NCI-H2029 treated with DMSO at 0.1 percent for 48 hours (cell line): Measurements from ENCODE around the gene SIK2.
A peak's percentile ranks its signal among the peaks of the same experiment; 100 is the strongest.

Experiments used
- DNase-seq: peaks from one replicate; lab custom pipeline; 2025; lab: John Stamatoyannopoulos, UW

SIK2 gene

GRCh38 chr11:111601979-111602864 lies at the start of gene SIK2:
TSS of gene SIK2 (plus strand) at chr11:111602449. CDS start at chr11:111602564, 115 bp downstream.
- DNase-seq: peak; percentile 82

- no peak for DNase-seq
Measured at GRCh38 chr11:111554532-111554931, 47.7 kb upstream of the SIK2 start.

DNA sequence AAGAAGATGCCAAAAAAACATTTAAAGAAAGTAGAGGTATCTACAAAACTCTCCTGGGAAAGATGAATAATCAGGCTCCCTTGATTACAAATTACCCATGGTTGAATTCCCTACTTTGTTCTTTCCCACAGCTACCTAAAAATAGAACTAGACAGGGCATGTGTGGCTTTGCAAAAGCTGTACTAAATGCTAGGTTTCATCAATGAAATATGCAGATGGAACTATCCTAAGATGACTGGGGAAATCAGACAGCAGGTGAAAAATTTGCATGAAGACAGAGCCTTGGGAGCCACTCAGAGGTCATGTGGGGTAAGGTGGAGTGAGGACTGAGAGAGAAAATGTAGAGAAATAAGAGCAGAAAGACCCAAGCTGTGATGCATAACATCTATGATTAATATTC lies 47.0 kb upstream of the SIK2 start:
- DNase-seq: no peak

DNA sequence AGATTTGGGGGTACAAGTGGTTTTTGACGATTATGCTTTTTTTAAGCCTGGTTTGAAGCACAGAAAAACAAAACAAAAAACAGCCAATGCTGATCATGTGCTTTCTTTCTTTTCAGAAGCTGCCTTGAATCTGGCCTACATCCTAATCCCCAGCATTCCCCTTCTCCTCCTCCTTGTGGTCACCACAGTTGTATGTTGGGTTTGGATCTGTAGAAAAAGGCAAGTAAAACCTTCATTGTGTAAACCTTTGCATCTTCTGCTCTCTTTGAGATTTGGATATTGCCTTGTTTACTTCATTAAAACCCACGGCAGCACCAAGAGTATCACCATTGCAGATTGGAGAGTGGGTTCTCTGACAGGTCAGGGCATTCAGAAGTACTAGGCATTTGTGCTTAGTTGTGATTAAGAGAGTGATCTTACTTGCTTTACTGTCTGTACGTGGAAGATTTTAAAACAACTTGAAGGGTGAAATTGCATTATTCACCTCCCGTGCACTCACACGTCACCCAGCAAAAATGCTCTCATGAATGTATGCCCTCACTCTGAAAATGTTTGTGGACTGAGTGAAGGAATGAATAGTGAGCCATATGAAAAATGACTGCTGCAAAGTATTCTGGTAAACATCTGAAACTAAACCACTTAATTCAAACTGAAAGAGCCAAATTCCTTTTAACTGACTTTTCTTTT lies 44.7 kb upstream of the SIK2 start:
- DNase-seq: no peak

DNA sequence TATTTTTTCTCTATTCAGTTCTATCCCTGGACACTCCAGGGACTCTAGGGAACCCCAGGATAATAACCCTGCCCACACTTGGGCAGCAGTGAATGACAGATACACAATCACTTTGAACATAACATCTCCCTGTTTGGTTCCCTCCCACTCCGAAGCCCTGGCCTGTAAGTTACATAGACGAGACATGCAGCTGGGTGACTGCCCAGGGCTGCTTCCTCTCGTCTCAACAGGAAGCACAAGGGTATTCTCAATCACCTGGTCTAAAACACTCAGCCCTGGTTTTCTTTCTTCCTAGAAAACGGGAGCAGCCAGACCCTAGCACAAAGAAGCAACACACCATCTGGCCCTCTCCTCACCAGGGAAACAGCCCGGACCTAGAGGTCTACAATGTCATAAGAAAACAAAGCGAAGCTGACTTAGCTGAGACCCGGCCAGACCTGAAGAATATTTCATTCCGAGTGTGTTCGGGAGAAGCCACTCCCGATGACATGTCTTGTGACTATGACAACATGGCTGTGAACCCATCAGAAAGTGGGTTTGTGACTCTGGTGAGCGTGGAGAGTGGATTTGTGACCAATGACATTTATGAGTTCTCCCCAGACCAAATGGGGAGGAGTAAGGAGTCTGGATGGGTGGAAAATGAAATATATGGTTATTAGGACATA lies 42.3 kb upstream of the SIK2 start:
- DNase-seq: no peak

DNA sequence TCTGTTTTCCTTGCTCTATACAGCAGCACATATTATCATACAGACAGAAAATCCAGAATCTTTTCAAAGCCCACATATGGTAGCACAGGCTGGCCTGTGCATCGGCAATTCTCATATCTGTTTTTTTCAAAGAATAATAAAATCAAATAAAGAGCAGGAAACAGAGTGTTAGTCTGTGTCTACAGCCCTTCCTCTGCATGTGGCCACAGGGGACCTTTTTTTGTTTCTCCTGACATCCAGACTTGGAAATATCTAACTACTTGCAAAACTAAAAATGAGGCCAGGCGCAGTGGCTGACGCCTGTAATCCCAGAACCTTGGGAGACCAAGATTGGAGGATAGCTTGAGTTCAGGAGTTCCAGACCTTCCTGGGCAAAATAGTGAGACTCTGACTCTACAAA lies 41.4 kb upstream of the SIK2 start:
- DNase-seq: no peak

GRCh38 chr11:111561306-111561705 lies 40.9 kb upstream of the SIK2 start:
- DNase-seq: no peak

DNA sequence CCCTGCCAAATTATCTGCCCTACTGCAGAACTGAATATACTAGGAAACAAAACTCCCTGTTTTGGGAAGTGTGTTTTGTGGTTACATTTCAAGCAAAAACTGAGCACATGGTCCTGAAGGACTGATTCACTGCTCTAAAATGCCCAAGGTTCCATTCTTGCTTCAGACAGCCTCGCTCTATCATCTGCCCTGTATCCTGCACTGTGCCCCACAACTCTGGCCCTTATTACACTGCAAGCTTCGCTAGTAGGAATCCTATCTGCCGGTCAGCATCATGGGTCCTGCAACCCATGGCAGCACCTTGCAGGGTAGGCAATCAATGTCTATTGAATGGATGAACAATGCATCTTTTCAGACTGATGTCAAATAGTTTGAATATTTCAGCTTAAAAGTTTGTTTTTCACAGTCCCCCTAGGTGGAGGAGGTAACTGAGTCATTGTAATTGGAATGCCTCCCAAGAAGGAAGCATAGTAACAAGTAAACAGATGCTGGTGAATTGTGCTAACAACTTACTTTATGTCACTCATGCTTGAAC lies 40.4 kb upstream of the SIK2 start:
- no peak for DNase-seq

DNA sequence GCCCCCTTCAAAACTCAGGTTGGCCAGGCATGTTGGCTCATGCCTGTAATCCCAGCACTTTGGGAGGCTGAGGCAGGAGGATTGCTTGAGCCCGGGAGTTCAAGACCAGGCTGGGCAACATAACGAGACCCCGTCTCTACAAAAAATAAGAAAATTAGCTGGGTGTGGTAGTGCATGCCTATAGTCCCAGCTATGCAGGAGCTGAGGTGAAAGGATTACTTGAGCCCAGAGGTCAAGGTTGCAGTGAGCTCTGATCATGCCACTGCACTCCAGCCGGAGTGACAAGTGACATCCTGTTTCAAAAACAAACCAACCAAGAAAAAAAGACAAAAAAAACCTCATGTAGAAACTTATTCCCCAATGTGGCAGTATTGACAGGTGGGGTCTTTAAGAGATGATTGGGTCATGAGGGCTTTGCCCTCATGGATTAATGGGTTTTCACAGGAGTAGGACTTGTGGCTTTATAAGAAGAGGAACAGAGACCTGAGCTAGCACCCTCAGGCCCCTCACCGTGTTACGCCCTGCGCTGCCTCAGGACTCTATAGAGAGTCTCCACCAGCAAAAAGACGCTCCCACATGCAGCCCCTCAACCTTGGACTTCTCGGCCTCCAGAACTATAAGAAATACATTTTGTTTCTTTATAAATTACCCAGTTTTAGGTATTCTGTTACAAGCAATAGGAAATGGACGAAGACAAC lies 39.4 kb upstream of the SIK2 start:
- DNase-seq: no peak

GRCh38 chr11:111565114-111565720 lies 37.0 kb upstream of the SIK2 start:
- DNase-seq: peak; percentile 39

- DNase-seq: no peak
Measured at GRCh38 chr11:111566324-111566723, 35.9 kb upstream of the SIK2 start.

DNA sequence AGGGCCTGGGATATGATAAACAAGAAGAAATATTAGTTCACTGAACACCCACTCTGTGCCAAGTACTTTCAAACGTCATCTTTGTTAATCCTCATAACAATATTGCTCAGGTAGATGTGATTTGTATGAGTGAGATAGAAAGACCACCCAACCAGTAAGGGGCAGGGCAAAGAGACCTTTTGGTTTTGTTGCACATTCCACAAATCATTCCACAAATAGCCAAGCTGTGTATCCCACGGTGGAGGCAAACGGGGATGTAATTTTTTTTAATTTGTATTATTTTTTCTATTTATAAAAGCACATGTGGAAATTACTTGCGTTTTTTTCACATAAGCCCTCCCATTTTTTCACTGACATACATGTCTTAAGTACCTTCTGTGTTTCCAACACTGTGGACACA lies 32.8 kb upstream of the SIK2 start:
- no peak for DNase-seq

DNA sequence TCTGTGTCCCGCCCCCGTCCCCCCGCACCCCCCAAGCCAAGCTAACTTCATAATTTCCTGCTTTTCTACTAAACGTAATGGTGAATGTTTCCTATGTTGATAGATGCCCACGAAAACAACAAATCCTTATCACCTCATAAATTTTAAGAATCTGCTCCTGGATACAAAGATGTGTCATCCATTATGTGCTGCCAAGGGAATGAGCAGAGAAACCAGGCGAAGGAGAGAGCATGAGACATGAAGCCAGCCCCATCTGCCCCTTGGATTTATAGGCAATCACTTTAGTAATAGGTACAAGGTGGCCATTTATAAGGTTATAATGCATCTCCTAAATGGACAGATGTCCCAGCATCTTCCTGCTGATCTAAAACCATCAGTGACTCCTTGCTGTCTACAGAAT lies 31.5 kb upstream of the SIK2 start:
- no peak for DNase-seq

DNA sequence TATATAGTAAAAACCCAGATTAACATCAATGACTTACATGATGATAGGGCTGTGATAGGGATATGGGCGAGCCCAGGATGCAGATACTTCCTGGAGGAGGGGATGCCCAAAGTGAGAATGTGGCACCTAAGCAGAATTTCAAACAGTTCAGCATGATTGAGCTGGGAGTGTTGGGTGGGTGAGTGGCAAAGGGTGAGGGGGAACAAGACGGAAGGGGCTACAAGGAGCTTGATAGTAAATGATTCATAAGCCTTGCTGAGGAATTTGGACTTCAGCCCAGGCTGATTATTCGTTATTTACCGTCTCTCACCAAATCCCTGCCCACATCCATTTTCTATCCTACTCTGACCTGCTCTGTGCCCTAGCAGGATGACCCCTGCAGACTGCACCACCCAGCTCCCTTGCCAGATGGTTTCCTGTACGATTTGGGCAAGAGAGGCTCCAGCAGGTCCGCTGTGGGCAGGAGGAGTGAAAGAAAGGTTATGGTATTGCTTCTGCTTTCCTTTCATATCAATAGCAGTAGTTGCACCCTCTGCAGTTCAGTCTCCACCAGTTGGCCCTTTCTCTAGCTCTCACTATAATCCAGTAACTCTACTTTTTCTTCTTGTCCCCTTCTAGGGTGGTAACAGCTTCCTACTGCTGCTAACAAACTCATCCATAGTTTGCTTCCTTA lies 30.3 kb upstream of the SIK2 start:
- DNase-seq: no peak

- no peak for DNase-seq
Measured at GRCh38 chr11:111572581-111572980, 29.7 kb upstream of the SIK2 start.

- no peak for DNase-seq
Measured at GRCh38 chr11:111573821-111574249, 28.4 kb upstream of the SIK2 start.

- no peak for DNase-seq
Measured at GRCh38 chr11:111574373-111575225, 27.6 kb upstream of the SIK2 start.

GRCh38 chr11:111575740-111576139 lies 26.5 kb upstream of the SIK2 start:
- DNase-seq: no peak

DNA sequence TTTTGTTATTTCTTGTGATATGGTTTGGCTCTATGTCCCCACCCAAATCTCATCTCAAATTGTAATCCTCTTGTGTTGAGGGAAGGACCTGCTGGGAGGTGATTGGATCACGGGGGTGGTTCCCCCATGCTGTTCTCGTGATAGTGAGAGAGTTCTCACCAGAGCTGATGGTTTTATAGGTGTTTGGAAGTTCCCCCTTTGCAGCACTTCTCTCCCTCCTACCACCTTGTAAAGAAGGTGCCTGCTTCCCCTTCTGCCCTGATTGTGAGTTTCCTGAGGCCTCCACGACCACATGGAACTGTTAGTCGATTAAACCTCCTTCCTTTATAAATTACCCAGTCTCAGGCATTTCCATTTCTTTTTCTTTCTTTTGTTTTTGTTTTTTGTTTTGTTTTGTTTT lies 24.4 kb upstream of the SIK2 start:
- no peak for DNase-seq

- no peak for DNase-seq
Measured at GRCh38 chr11:111581341-111581740, 20.9 kb upstream of the SIK2 start.
